Adrenal gland (tissue), 12 donors: Measurements from ENCODE around the gene ATF7. TPM values are rescaled to one million over a fixed set of nuclear protein-coding genes. Genes with fewer than 3 reads are reported as not detected.

ENCODE experiments used
- DNase-seq, 7 donors: peaks; one replicate each; pipeline ENCODE4 v3.0.0-alpha.2; 2019 to 2020
- H3K27ac ChIP-seq, 5 donors: fragments of 200-600 bp; sonication (generic) in 4 of 5; 1 replicate in 3 of 5; 2 replicates in 2 of 5; pipeline versions ENCODE4 v1.5.1 to v1.8.0; 2016 to 2020; ENCODE audit warnings: mild to moderate bottlenecking in 1 of 5
- H3K27me3 ChIP-seq: fragments of 200-600 bp; 2 replicates; pipeline ENCODE4 v1.8.0; 2021
- H3K36me3 ChIP-seq, 2 donors: fragments of 200-600 bp; replicated peaks in 1 of 2; 1 replicate in 1 of 2; 2 replicates in 1 of 2; pipeline versions ENCODE4 v1.5.1 to v1.8.0; 2018 to 2022
- H3K4me1 ChIP-seq, 2 donors: fragments of 200-600 bp; replicated peaks in 1 of 2; 1 replicate in 1 of 2; 2 replicates in 1 of 2; pipeline versions ENCODE4 v1.5.1 to v1.8.0; 2018 to 2021
- H3K4me3 ChIP-seq, 4 donors: fragments of 200-600 bp; sonication (generic) in 3 of 4; one replicate each; pipeline ENCODE4 v1.5.1; 2016 to 2018
- H3K9me3 ChIP-seq, 3 donors: fragments of 200-600 bp; sonication (generic) in 1 of 3; replicated peaks in 1 of 3; 1 replicate in 2 of 3; 2 replicates in 1 of 3; pipeline versions ENCODE4 v1.5.1 to v1.8.0; 2016 to 2021
- CTCF ChIP-seq, 6 experiments: fragments of 450-650 bp in 4 of 6; fragments of 200-600 bp in 2 of 6; sonication (generic) in 1 of 6; IDR thresholded peaks; 1 replicate in 5 of 6; 2 replicates in 1 of 6; pipeline versions ENCODE4 v1.5.1 to v1.8.0; 2016 to 2021; ENCODE audit warnings: antibody characterized with exemption in 6 of 6, mild to moderate bottlenecking in 2 of 6, moderate library complexity in 1 of 6
- POLR2A ChIP-seq, 2 donors: fragments of 450-650 bp; IDR thresholded peaks; one replicate each; pipeline ENCODE4 v1.6.1; 2017; ENCODE audit warnings: antibody characterized with exemption in 2 of 2, mild to moderate bottlenecking in 2 of 2, moderate library complexity in 1 of 2
- WGBS, 4 donors: extraction: QIAGEN DNeasy Blood & Tissue Kit in 2 of 4; methylation state at CpG; one replicate each; pipeline versions ENCODE4 v1.1.5 to v1.1.7; 2013 to 2017; 5-methylcytosine and 5-hydroxymethylcytosine counted together
- intact Hi-C, 2 donors: fragments of 100-400 bp; cut with DNase I; formaldehyde crosslinking; loops; one replicate each; pipeline versions ENCODE4 v1.14.1 to v1.15.0; 2022 to 2023
- polyA plus RNA-seq, 3 donors: library from polyadenylated mRNA; stranded (reverse); fragments of 200-250 nt in 2 of 3; fragments of 350-450 nt in 1 of 3; fragmentation: Illumina TruSeq in 1 of 3; extraction: RNeasy Lipid Tissue Mini Kit (QIAGEN cat#74804) in 1 of 3; gene quantifications; one replicate each; pipeline ENCODE4 v1.2.3, GENCODE V29; 2013 to 2014
- total RNA-seq, 9 donors: library from RNA; depleted of rRNA in 4 of 9; stranded (reverse); fragments of >200 nt in 4 of 9; fragments of 120-200 nt in 1 of 9; fragmentation: NEBNext Ultra II Directional in 1 of 9; extraction: Animal tissue kit (Norgen Biotek cat#: 25700) in 1 of 9; gene quantifications; one replicate each; pipeline versions ENCODE4 v1.1.0 to v1.2.4, GENCODE V29; 2013 to 2023
- donor health status: healthy with polysubstance abuse.
- donor health status: Bipolar disorder and iron deficiency.
- donor health status: DM: yes; HTN: yes; CAD: no.
- donor health status: DM: no; HTN: no; CAD: no.
- donor health status: DM: no; HTN: no; CAD: no.
- donor health status: DM: yes; HTN: yes; CAD: no.

Gene ATF7
- total and polyA plus RNA-seq, 12 donors: 12.1 to 41.7 (median 27.5) TPM

- H3K4me3 ChIP-seq: no peak overlapping the region
- no peaks in the 10 kb centered on the region for H3K27me3 ChIP-seq
- H3K4me1 ChIP-seq: peaks cover 27 to 43% of the 10 kb centered on the region in 2 donors
- peak overlapping the region in 2 of 5 donors; percentile 30 to 93 for H3K27ac ChIP-seq
- no peaks in the 10 kb centered on the region for H3K36me3 ChIP-seq
- H3K9me3 ChIP-seq: no peaks in the 10 kb centered on the region
- 80 to 86% (median 83%) methylated on average over 2 of the region's 2 CpGs for WGBS, 4 donors
- TF ChIP-seq CTCF (IDR thresholded peaks at IDR 0.05) (no peak), POLR2A (IDR thresholded peaks at IDR 0.05) (no peak)
- intact Hi-C loops: no loop called here
- DNase-seq: no peak
Observed at GRCh38 chr12:53498235-53498630, 127.9 kb downstream of the ATF7 start.

- Histone ChIP-seq H3K27ac (peak overlapping the region in 1 of 5 donors; percentile 37), H3K4me1 (peaks cover 29 to 41% of the 10 kb centered on the region in 2 donors), H3K9me3 (no peaks in the 10 kb centered on the region), H3K27me3 (no peaks in the 10 kb centered on the region), H3K36me3 (no peaks in the 10 kb centered on the region), H3K4me3 (no peak overlapping the region)
- no peak for TF ChIP-seq POLR2A (IDR thresholded peaks at IDR 0.05)
- TF ChIP-seq CTCF (IDR thresholded peaks at IDR 0.05): no peak
- DNase-seq: no peak
- 90 to 96% (median 94%) methylated on average over 2 to 3 of the region's 3 CpGs for WGBS, 4 donors
- intact Hi-C loops: no loop called here
Observed at GRCh38 chr12:53497461-53497860, 128.7 kb downstream of the ATF7 start.

- DNase-seq: no peak
- 46 to 100% (median 73%) methylated on average over 1 of the region's 1 CpG for WGBS, 4 donors
- Histone ChIP-seq H3K4me1 (peaks cover 30 to 40% of the 10 kb centered on the region in 2 donors), H3K9me3 (no peaks in the 10 kb centered on the region), H3K36me3 (no peaks in the 10 kb centered on the region), H3K4me3 (peak overlapping the region in 1 of 4 donors; percentile 7), H3K27me3 (no peaks in the 10 kb centered on the region), H3K27ac (peak overlapping the region in 2 of 5 donors; percentile 37 to 71)
- intact Hi-C loops: no loop called here
- TF ChIP-seq CTCF (IDR thresholded peaks at IDR 0.05): no peak
- TF ChIP-seq POLR2A (IDR thresholded peaks at IDR 0.05): no peak
Observed at GRCh38 chr12:53496752-53497032, 129.5 kb downstream of the ATF7 start.

- peaks cover 26 to 37% of the 10 kb centered on the region in 2 donors for H3K4me1 ChIP-seq
- H3K27ac ChIP-seq: peak overlapping the region in 3 of 5 donors; percentile 22 to 71 (median 37)
Observed at GRCh38 chr12:53495903-53496751, 130.1 kb downstream of the ATF7 start.

More at GRCh38 chr12:53495903-53496751, 130.1 kb downstream of the ATF7 start:
- WGBS, 4 donors: 40 to 46% (median 44%) methylated on average over 5 of the region's 5 CpGs
- H3K9me3 ChIP-seq: no peaks in the 10 kb centered on the region
- DNase-seq: peak in 5 of 7 donors; percentile 54 to 82 (median 66)
- H3K36me3 ChIP-seq: no peaks in the 10 kb centered on the region
- TF ChIP-seq CTCF (IDR thresholded peaks at IDR 0.05) (no peak), POLR2A (IDR thresholded peaks at IDR 0.05) (no peak)
- intact Hi-C loops: no loop called here
- peak overlapping the region in 1 of 4 donors; percentile 7 for H3K4me3 ChIP-seq
- H3K27me3 ChIP-seq: no peaks in the 10 kb centered on the region
